A549 (cell line): ENCODE measurements around the gene RCE1. TPM values are rescaled to one million over a fixed set of nuclear protein-coding genes. Genes with fewer than 3 reads are reported as not detected.

ENCODE experiments used
- ATAC-seq, 2 experiments: fragments of 200-7000 bp in 1 of 2; fragments of >200 bp in 1 of 2; cut with Nextera tagmentation in 1 of 2; cut with Tn5 transposase in 1 of 2; 3 replicates each; pipeline versions ENCODE4 v1.8.0 to v1.9.1; 2018 to 2020; ENCODE audit warnings: mild to moderate bottlenecking in 1 of 2, moderate library complexity in 1 of 2
- CTCF ChIA-PET: fragments of 300-600 bp; sonication (Branson Sonifier 250); formaldehyde crosslinking; extraction: SDS; loops from one replicate; lab custom pipeline; 2021; ENCODE audit warnings: antibody characterized with exemption, inconsistent platforms; lab: Yijun Ruan, JAX
- POLR2A ChIA-PET: fragments of 350-600 bp; formaldehyde crosslinking; extraction: SDS; loops from one replicate; lab custom pipeline; 2021; ENCODE audit warnings: antibody characterized with exemption, inconsistent platforms; lab: Yijun Ruan, JAX
- DNase-seq, 2 experiments: peaks; one replicate each; pipeline versions ENCODE4 v3.0.0 to v3.0.0-alpha.2; 2011 to 2016; ENCODE audit warnings: low read depth in 1 of 2, low spot score in 1 of 2
- FAIRE-seq: peaks from 2 replicates; lab custom pipeline; 2011; peaks lifted over from hg19 to GRCh38; lab: Jason Lieb, UNC
- H3K27ac ChIP-seq, 2 experiments: fragments of >200 bp; sonication (Bioruptor Twin); formaldehyde crosslinking; 3 replicates each; pipeline ENCODE4 v1.5.1; 2016 to 2017
- H3K4me1 ChIP-seq: fragments of >200 bp; sonication (Bioruptor Twin); formaldehyde crosslinking; 3 replicates; pipeline ENCODE4 v1.6.1; 2016
- H3K4me2 ChIP-seq: fragments of >200 bp; sonication (Bioruptor Twin); formaldehyde crosslinking; 3 replicates; pipeline ENCODE4 v1.6.1; 2016
- H3K4me3 ChIP-seq: fragments of >200 bp; sonication (Bioruptor Twin); formaldehyde crosslinking; 3 replicates; pipeline ENCODE4 v1.5.1; 2016
- H3K9me3 ChIP-seq: fragments of >200 bp; sonication (Bioruptor Twin); formaldehyde crosslinking; 3 replicates; pipeline ENCODE4 v1.6.1; 2016
- CBX8 ChIP-seq: fragments of 200-600 bp; sonication (generic); IDR thresholded peaks from 2 replicates; pipeline ENCODE4 v1.6.1; 2016
- CEBPB ChIP-seq, 2 experiments: fragments of >200 bp in 1 of 2; sonication (Bioruptor Twin) in 1 of 2; formaldehyde crosslinking in 1 of 2; IDR thresholded peaks; 2 replicates each; pipeline ENCODE4 v1.6.1; 2012 to 2016
- CHD4 ChIP-seq: fragments of 200-600 bp; sonication (generic); IDR thresholded peaks from 2 replicates; pipeline ENCODE4 v1.6.1; 2016; ENCODE audit warnings: antibody characterized with exemption, mild to moderate bottlenecking, borderline replicate concordance
- ESRRA ChIP-seq: fragments of 150-350 bp; IDR thresholded peaks from 2 replicates; pipeline ENCODE4 v1.6.1; 2014; ENCODE audit warnings: mild to moderate bottlenecking, low read length, borderline replicate concordance
- FOXS1 ChIP-seq: fragments of 250-450 bp; sonication (Bioruptor Pico); IDR thresholded peaks from 2 replicates; pipeline ENCODE4 v1.5.0; 2020; ENCODE audit warnings: mild to moderate bottlenecking, moderate library complexity
- HEYL ChIP-seq: fragments of 250-450 bp; sonication (Bioruptor Pico); IDR thresholded peaks from 2 replicates; pipeline ENCODE4 v1.8.0; 2021; ENCODE audit warnings: mild to moderate bottlenecking, moderate library complexity
- HOXB13 ChIP-seq: fragments of 250-450 bp; sonication (Bioruptor Pico); IDR thresholded peaks from 2 replicates; pipeline ENCODE4 v1.5.0; 2020; ENCODE audit warnings: low read depth, mild to moderate bottlenecking, moderate library complexity
- JUN ChIP-seq, 2 experiments: fragments of >200 bp; sonication (Bioruptor Twin); formaldehyde crosslinking; IDR thresholded peaks; 2 replicates in 1 of 2; 3 replicates in 1 of 2; pipeline ENCODE4 v1.6.1; 2016 to 2017
- MYC ChIP-seq: IDR thresholded peaks from 2 replicates; pipeline ENCODE4 v1.6.1; 2012; ENCODE audit warnings: mild to moderate bottlenecking, inconsistent platforms, low read length, improper control_type of control experiment, borderline replicate concordance
- PBX3 ChIP-seq: IDR thresholded peaks from 2 replicates; pipeline ENCODE4 v1.6.1; 2012
- RCOR1 ChIP-seq: fragments of 150-350 bp; IDR thresholded peaks from 2 replicates; pipeline ENCODE4 v1.6.1; 2014; ENCODE audit warnings: antibody characterized with exemption, low read length, low read depth
- RFX5 ChIP-seq: fragments of 450-650 bp; IDR thresholded peaks from 2 replicates; pipeline ENCODE4 v1.7.1; 2014; ENCODE audit warnings: antibody characterized with exemption, mild to moderate bottlenecking, moderate library complexity
- TP53 ChIP-seq: fragments of 250-450 bp; sonication (Bioruptor Pico); IDR thresholded peaks from 2 replicates; pipeline ENCODE4 v1.5.0; 2021; ENCODE audit warnings: mild to moderate bottlenecking, moderate library complexity
- ZSCAN20 ChIP-seq: fragments of 250-450 bp; sonication (Bioruptor Pico); IDR thresholded peaks from 2 replicates; pipeline ENCODE4 v1.8.0; 2022; ENCODE audit warnings: mild to moderate bottlenecking, moderate library complexity
- WGBS: methylation state at CpG from one replicate; pipeline ENCODE4 v1.1.6; 2017; ENCODE audit errors: missing lambda C conversion rate; 5-methylcytosine and 5-hydroxymethylcytosine counted together
- polyA plus RNA-seq, 4 experiments: library from polyadenylated mRNA; depleted of rRNA in 3 of 4; stranded (reverse); fragments of >200 nt; fragmentation: RNase III in 1 of 4; extraction: RNeasy Plus Mini Kit Qiagen cat#74134 plus additional on column Dnase treatment in 1 of 4; gene quantifications; 2 replicates in 3 of 4; 3 replicates in 1 of 4; pipeline ENCODE4 v1.2.3, GENCODE V29; 2011 to 2017
- TF ChIP-seq, protein P1 (sequence below): fragments of >200 bp; sonication (Bioruptor Twin); formaldehyde crosslinking; IDR thresholded peaks from 2 replicates; pipeline ENCODE4 v1.6.1; 2016
- TF ChIP-seq, protein P2 (sequence below): fragments of 250-450 bp; sonication (Bioruptor Pico); IDR thresholded peaks from 2 replicates; pipeline ENCODE4 v1.5.0; 2021; ENCODE audit warnings: mild to moderate bottlenecking, moderate library complexity, borderline replicate concordance
- TF ChIP-seq, protein P3 (sequence below): fragments of 250-450 bp; sonication (Bioruptor Pico); IDR thresholded peaks from 2 replicates; pipeline ENCODE4 v1.5.0; 2020; ENCODE audit warnings: low read depth, mild to moderate bottlenecking, moderate library complexity
- TF ChIP-seq, protein P4 (sequence below): IDR thresholded peaks from 2 replicates; pipeline ENCODE4 v1.6.1; 2012; ENCODE audit warnings: low read depth, borderline replicate concordance

RCE1 gene
- polyA plus RNA-seq, 2 of the 4 experiments (the other 2 are of a cell fraction), result 20.3 to 23.3 TPM

DNA sequence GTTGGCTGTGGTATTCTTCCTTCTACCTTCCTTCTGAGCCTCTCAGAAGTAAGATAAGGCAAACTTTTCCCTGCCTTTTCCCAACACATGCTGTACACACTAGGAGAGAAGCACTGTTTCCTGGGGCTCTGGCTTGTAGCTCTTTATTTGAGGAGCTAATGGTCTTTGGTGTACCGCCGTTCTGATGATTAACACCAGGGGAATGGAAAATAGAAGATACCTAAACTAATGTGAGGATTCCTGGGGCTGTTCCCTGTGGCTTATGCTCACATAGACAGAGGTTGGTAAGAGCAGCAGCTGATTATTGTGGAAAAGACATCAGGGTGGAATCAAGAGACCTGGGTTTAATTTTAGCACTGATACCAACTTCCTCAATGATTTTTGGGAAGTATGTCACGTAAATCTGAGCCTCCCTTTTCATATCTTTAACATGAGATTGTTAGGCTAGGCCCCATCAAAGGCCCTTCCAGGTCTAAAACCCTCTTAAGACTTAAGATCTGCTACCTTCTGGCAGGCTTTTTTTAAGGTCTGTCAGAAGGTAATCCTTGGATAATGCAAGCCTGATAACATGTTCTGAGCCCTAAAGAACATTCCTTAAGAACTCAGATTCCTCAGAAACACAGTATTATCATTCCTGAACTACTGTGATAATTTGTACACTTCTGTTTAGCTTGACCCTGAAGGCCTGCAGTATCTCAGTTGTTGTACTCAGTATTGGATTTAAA is 24.8 kb upstream of the RCE1 start:
- no peak overlapping the region for H3K27ac ChIP-seq
- FAIRE-seq (no peak), DNase-seq (no peak), ATAC-seq (no peak)
- POLR2A ChIA-PET, result no interaction called here
- H3K9me3 ChIP-seq, result no peaks in the 10 kb centered on the region
- CTCF ChIA-PET, result interaction anchor here (0.5 to 1.5 kb wide), 6 partner anchors 8 to 465 kb away, joined by 3 to 6 read pairs (median 4); no protein-coding TSS in a partner anchor
- no peak overlapping the region for H3K4me3 ChIP-seq
- TF ChIP-seq TP53 (no peak), JUN (IDR thresholded peaks at IDR 0.05) (no peak)
- 96% methylated on average over 3 of the region's 3 CpGs for WGBS
- no peaks in the 10 kb centered on the region for H3K4me1 ChIP-seq
- no peak overlapping the region for H3K4me2 ChIP-seq

- Histone ChIP-seq H3K4me3 (no peak overlapping the region), H3K9me3 (no peaks in the 10 kb centered on the region), H3K4me1 (no peaks in the 10 kb centered on the region), H3K27ac (no peak overlapping the region), H3K4me2 (no peak overlapping the region)
- TF ChIP-seq JUN (IDR thresholded peaks at IDR 0.05) (no peak), PBX3 (no peak), FOXS1 (CRISPR knock-in tag) (no peak), HEYL (CRISPR knock-in tag) (no peak)
- TF ChIP-seq, protein P1, sequence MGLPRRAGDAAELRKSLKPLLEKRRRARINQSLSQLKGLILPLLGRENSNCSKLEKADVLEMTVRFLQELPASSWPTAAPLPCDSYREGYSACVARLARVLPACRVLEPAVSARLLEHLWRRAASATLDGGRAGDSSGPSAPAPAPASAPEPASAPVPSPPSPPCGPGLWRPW, result no peak
- ATAC-seq (no peak), DNase-seq (no peak), FAIRE-seq (no peak)
- ChIA-PET POLR2A (no interaction called here), CTCF (interaction anchor here (0.8 to 3.6 kb wide), 4 partner anchors 10 to 328 kb away, joined by 3 to 16 read pairs (median 3); no protein-coding TSS in a partner anchor)
- 85% methylated on average over 3 of the region's 3 CpGs for WGBS
These were observed 22.9 kb upstream of the RCE1 start for GRCh38 chr11:66820381-66820780.

- DNase-seq, result no peak
- FAIRE-seq, result no peak
- Histone ChIP-seq H3K4me2 (no peak overlapping the region), H3K27ac (no peak overlapping the region), H3K4me1 (no peaks in the 10 kb centered on the region), H3K4me3 (no peak overlapping the region), H3K9me3 (no peaks in the 10 kb centered on the region)
- TF ChIP-seq ESRRA, result no peak
- no peak for TF ChIP-seq CEBPB (IDR thresholded peaks at IDR 0.05)
- no peak for TF ChIP-seq MYC
- TF ChIP-seq RFX5, result no peak
- TF ChIP-seq HOXB13 (CRISPR knock-in tag), result no peak
- TF ChIP-seq CBX8, result no peak
- TF ChIP-seq, protein P2, sequence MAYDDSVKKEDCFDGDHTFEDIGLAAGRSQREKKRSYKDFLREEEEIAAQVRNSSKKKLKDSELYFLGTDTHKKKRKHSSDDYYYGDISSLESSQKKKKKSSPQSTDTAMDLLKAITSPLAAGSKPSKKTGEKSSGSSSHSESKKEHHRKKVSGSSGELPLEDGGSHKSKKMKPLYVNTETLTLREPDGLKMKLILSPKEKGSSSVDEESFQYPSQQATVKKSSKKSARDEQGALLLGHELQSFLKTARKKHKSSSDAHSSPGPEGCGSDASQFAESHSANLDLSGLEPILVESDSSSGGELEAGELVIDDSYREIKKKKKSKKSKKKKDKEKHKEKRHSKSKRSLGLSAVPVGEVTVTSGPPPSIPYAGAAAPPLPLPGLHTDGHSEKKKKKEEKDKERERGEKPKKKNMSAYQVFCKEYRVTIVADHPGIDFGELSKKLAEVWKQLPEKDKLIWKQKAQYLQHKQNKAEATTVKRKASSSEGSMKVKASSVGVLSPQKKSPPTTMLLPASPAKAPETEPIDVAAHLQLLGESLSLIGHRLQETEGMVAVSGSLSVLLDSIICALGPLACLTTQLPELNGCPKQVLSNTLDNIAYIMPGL (CRISPR knock-in tag), result no peak
- no peak for TF ChIP-seq CHD4
- TF ChIP-seq, protein P1, result no peak
- no peak for TF ChIP-seq RCOR1
- TF ChIP-seq ZSCAN20 (CRISPR knock-in tag), result no peak
- TF ChIP-seq, protein P3, sequence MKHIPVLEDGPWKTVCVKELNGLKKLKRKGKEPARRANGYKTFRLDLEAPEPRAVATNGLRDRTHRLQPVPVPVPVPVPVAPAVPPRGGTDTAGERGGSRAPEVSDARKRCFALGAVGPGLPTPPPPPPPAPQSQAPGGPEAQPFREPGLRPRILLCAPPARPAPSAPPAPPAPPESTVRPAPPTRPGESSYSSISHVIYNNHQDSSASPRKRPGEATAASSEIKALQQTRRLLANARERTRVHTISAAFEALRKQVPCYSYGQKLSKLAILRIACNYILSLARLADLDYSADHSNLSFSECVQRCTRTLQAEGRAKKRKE (CRISPR knock-in tag), result no peak
- TF ChIP-seq, protein P4, sequence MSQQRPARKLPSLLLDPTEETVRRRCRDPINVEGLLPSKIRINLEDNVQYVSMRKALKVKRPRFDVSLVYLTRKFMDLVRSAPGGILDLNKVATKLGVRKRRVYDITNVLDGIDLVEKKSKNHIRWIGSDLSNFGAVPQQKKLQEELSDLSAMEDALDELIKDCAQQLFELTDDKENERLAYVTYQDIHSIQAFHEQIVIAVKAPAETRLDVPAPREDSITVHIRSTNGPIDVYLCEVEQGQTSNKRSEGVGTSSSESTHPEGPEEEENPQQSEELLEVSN, result no peak
- CTCF ChIA-PET, result interaction anchor here (0.8 to 3.6 kb wide), 4 partner anchors 11 to 328 kb away, joined by 3 to 16 read pairs (median 3); no protein-coding TSS in a partner anchor
- no peak for ATAC-seq
- 81% methylated on average over 3 of the region's 3 CpGs for WGBS
- POLR2A ChIA-PET, result no interaction called here
These were observed 22.3 kb upstream of the RCE1 start for GRCh38 chr11:66820901-66821300.
